DOHH2 (cell line): Measurements from ENCODE around the gene C1S.

Source experiments
- EZH2phosphoT487 ChIP-seq: fragments of 200-600 bp; sonication (generic); IDR thresholded peaks from 2 replicates; pipeline ENCODE4 v1.6.1; 2017; ENCODE audit warnings: borderline replicate concordance, mild to moderate bottlenecking, antibody characterized with exemption, low read length, moderate library complexity, mixed read lengths
- TF ChIP-seq, protein P1 (sequence below): fragments of 200-600 bp; sonication (generic); IDR thresholded peaks from one replicate; pipeline ENCODE4 v1.5.1; 2014; ENCODE audit warnings: antibody characterized with exemption, mild to moderate bottlenecking, low read depth, low read length; ENCODE audit not compliant: poor library complexity, severe bottlenecking

DNA sequence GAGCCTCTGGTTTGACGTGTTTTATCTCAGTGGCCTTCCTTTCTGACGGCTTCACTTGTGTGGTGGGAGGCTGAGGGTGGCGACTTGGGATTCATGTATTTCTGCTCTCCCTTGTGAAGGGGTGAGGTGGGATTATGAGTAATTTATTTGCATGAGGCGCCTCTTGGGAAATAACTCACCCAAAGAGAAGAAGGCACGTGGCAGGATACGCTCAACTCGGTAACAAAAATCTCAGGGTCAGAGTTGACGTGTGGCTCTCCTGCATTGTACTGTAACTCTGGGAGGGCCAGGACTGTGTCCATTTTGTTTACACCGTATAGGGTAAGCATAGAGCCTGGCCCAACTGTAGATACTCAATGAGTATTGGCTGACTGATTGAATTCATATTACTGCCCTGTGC is 14.6 kb upstream of the C1S start:
- TF ChIP-seq, protein P1, sequence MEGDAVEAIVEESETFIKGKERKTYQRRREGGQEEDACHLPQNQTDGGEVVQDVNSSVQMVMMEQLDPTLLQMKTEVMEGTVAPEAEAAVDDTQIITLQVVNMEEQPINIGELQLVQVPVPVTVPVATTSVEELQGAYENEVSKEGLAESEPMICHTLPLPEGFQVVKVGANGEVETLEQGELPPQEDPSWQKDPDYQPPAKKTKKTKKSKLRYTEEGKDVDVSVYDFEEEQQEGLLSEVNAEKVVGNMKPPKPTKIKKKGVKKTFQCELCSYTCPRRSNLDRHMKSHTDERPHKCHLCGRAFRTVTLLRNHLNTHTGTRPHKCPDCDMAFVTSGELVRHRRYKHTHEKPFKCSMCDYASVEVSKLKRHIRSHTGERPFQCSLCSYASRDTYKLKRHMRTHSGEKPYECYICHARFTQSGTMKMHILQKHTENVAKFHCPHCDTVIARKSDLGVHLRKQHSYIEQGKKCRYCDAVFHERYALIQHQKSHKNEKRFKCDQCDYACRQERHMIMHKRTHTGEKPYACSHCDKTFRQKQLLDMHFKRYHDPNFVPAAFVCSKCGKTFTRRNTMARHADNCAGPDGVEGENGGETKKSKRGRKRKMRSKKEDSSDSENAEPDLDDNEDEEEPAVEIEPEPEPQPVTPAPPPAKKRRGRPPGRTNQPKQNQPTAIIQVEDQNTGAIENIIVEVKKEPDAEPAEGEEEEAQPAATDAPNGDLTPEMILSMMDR, result no peak
- no peak for TF ChIP-seq EZH2phosphoT487
